Astrocyte (in vitro differentiated cells and primary cell): Measurements from ENCODE around the gene GLT1D1. TPM values are rescaled to one million over a fixed set of nuclear protein-coding genes. Genes with fewer than 3 reads are reported as not detected.

ENCODE experiments used
- DNase-seq: peaks from one replicate; pipeline ENCODE4 v3.0.0-alpha.2; 2010; ENCODE audit warnings: low read depth
- FAIRE-seq: peaks from 2 replicates; lab custom pipeline; 2011; peaks lifted over from hg19 to GRCh38; lab: Jason Lieb, UNC
- H2AFZ ChIP-seq: 2 replicates; pipeline ENCODE4 v1.6.0; 2012; ENCODE audit warnings: low read depth, low read length, inconsistent platforms
- H3K27ac ChIP-seq: 2 replicates; pipeline ENCODE4 v1.5.1; 2011; ENCODE audit warnings: low read depth, low read length, inconsistent platforms
- H3K27me3 ChIP-seq: 2 replicates; pipeline ENCODE4 v1.6.0; 2011; ENCODE audit warnings: low read length, inconsistent platforms; ENCODE audit not compliant: insufficient read depth
- H3K36me3 ChIP-seq: 2 replicates; pipeline ENCODE4 v1.5.1; 2011; ENCODE audit warnings: low read length, inconsistent platforms; ENCODE audit not compliant: insufficient read depth
- H3K4me1 ChIP-seq: 2 replicates; pipeline ENCODE4 v1.5.1; 2011; ENCODE audit warnings: low read length, inconsistent platforms; ENCODE audit not compliant: insufficient read depth
- H3K4me2 ChIP-seq: 2 replicates; pipeline ENCODE4 v1.6.0; 2012; ENCODE audit warnings: low read length, inconsistent platforms
- H3K4me3 ChIP-seq: 2 replicates; pipeline ENCODE4 v1.5.1; 2011; ENCODE audit warnings: low read depth, mild to moderate bottlenecking, low read length, inconsistent platforms; ENCODE audit not compliant: insufficient read depth
- H3K79me2 ChIP-seq: 2 replicates; pipeline ENCODE4 v1.6.0; 2012; ENCODE audit warnings: mild to moderate bottlenecking, low read length, inconsistent platforms; ENCODE audit not compliant: insufficient read depth
- H3K9ac ChIP-seq: 2 replicates; pipeline ENCODE4 v1.6.0; 2012; ENCODE audit warnings: mild to moderate bottlenecking, low read length, inconsistent platforms
- H3K9me3 ChIP-seq: 2 replicates; pipeline ENCODE4 v1.5.1; 2012; ENCODE audit warnings: low read depth, mild to moderate bottlenecking, low read length, inconsistent platforms; ENCODE audit not compliant: insufficient read depth
- H4K20me1 ChIP-seq: 2 replicates; pipeline ENCODE4 v1.6.0; 2012; ENCODE audit warnings: low read length, inconsistent platforms; ENCODE audit not compliant: insufficient read depth
- H3K27ac Mint-ChIP-seq: one replicate; pipeline ENCODE4 v1.8.0; 2021; ENCODE audit warnings: mild to moderate bottlenecking, mixed read lengths; ENCODE audit not compliant: unreplicated experiment
- H3K27me3 Mint-ChIP-seq: one replicate; pipeline ENCODE4 v1.8.0; 2021; ENCODE audit warnings: low read depth, mixed read lengths; ENCODE audit not compliant: unreplicated experiment
- H3K36me3 Mint-ChIP-seq: one replicate; pipeline ENCODE4 v1.8.0; 2021; ENCODE audit warnings: low read depth, mixed read lengths; ENCODE audit not compliant: unreplicated experiment
- H3K4me1 Mint-ChIP-seq: one replicate; pipeline ENCODE4 v1.8.0; 2021; ENCODE audit warnings: low read depth, mixed read lengths; ENCODE audit not compliant: unreplicated experiment
- H3K4me3 Mint-ChIP-seq: one replicate; pipeline ENCODE4 v1.8.0; 2021; ENCODE audit warnings: mild to moderate bottlenecking, moderate library complexity, mixed read lengths; ENCODE audit not compliant: unreplicated experiment
- H3K9me3 Mint-ChIP-seq: one replicate; pipeline ENCODE4 v1.8.0; 2021; ENCODE audit warnings: mild to moderate bottlenecking, mixed read lengths; ENCODE audit not compliant: unreplicated experiment
- EZH2 ChIP-seq: IDR thresholded peaks from 2 replicates; pipeline ENCODE4 v1.6.1; 2012; ENCODE audit warnings: mild to moderate bottlenecking, low read length, inconsistent platforms; ENCODE audit not compliant: insufficient read depth
- total RNA-seq: library from RNA; stranded (reverse); gene quantifications from 2 replicates; pipeline ENCODE4 v1.2.1, GENCODE V29; 2021
- TF ChIP-seq, protein P1 (sequence below): IDR thresholded peaks from 2 replicates; pipeline ENCODE4 v1.5.1; 2011; ENCODE audit warnings: low read depth, mild to moderate bottlenecking, inconsistent platforms, low read length, moderate library complexity; ENCODE audit not compliant: insufficient read depth

The GLT1D1 gene
- total RNA-seq, 1 donor from 2014 or later: 0.16 TPM

DNA sequence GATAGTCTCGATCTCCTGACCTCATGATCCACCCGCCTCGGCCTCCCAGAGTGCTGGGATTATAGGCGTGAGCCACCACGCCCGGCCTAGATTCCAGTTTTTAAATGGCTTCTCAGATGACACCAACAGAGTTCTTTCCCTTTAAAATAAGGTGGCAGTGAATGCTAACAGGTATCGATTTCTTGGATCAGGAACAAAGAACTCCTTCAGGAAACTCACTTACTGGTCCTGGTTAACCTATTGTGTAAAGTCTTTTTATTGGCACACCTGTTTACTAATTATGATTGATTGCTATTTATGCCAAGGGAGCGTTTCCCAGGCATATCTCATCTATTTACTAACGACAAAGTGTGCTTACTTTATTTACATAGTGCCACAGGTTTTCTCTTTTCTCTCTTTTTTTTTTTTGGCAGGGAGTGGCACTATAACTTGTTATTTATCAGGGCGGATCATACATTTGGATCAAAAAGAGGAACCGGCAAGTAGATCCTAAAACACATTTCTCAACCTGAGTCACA, 89.7 kb downstream of the GLT1D1 start:
- no peak overlapping the region for H3K27ac ChIP-seq
- no peak overlapping the region for H3K9ac ChIP-seq
- Mint-ChIP-seq H3K9me3 (no peaks in the 10 kb centered on the region), H3K36me3 (no peaks in the 10 kb centered on the region), H3K4me1 (no peaks in the 10 kb centered on the region), H3K27ac (no peak overlapping the region), H3K27me3 (no peaks in the 10 kb centered on the region), H3K4me3 (no peak overlapping the region)
- no peak overlapping the region for H3K4me2 ChIP-seq
- TF ChIP-seq, protein P1, sequence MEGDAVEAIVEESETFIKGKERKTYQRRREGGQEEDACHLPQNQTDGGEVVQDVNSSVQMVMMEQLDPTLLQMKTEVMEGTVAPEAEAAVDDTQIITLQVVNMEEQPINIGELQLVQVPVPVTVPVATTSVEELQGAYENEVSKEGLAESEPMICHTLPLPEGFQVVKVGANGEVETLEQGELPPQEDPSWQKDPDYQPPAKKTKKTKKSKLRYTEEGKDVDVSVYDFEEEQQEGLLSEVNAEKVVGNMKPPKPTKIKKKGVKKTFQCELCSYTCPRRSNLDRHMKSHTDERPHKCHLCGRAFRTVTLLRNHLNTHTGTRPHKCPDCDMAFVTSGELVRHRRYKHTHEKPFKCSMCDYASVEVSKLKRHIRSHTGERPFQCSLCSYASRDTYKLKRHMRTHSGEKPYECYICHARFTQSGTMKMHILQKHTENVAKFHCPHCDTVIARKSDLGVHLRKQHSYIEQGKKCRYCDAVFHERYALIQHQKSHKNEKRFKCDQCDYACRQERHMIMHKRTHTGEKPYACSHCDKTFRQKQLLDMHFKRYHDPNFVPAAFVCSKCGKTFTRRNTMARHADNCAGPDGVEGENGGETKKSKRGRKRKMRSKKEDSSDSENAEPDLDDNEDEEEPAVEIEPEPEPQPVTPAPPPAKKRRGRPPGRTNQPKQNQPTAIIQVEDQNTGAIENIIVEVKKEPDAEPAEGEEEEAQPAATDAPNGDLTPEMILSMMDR: no peak
- TF ChIP-seq EZH2: no peak
- H2AFZ ChIP-seq: no peak overlapping the region
- H3K4me3 ChIP-seq: no peak overlapping the region
- no peaks in the 10 kb centered on the region for H3K9me3 ChIP-seq
- DNase-seq: no peak
- H3K79me2 ChIP-seq: no peaks in the 10 kb centered on the region
- no peaks in the 10 kb centered on the region for H3K36me3 ChIP-seq
- H3K4me1 ChIP-seq: no peaks in the 10 kb centered on the region
- FAIRE-seq: no peak
- H4K20me1 ChIP-seq: no peaks in the 10 kb centered on the region
- no peaks in the 10 kb centered on the region for H3K27me3 ChIP-seq

DNA sequence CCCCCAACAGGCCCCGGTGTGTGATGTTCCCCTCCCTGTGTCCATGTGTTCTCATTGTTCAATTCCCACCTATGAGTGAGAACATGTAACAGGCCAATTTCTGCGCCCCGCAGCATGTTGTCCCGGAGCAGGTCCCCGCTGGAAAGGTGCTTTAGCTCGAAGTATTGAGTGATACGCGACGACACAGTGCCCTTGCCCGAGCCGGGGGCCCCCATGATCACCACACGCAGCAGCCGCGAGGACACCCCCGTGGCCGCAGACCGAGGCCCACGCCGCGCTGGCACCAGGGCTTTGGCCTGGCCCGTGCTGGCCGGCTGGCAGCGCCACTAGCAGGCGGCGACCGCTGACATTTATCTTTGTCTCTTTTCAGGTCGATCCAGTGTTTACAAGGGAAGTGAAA, 91.7 kb downstream of the GLT1D1 start:
- TF ChIP-seq EZH2: no peak
- TF ChIP-seq, protein P1: no peak
- Histone ChIP-seq H3K9ac (no peak overlapping the region), H2AFZ (no peak overlapping the region), H3K27me3 (no peaks in the 10 kb centered on the region), H3K36me3 (no peaks in the 10 kb centered on the region), H3K9me3 (no peaks in the 10 kb centered on the region), H3K79me2 (no peaks in the 10 kb centered on the region), H4K20me1 (no peaks in the 10 kb centered on the region), H3K4me2 (no peak overlapping the region), H3K4me3 (no peak overlapping the region), H3K27ac (no peak overlapping the region), H3K4me1 (no peaks in the 10 kb centered on the region)
- no peaks in the 10 kb centered on the region for H3K36me3 Mint-ChIP-seq
- H3K4me1 Mint-ChIP-seq: no peaks in the 10 kb centered on the region
- no peak overlapping the region for H3K4me3 Mint-ChIP-seq
- H3K9me3 Mint-ChIP-seq: peaks cover 2% of the 10 kb centered on the region
- no peak for FAIRE-seq
- H3K27ac Mint-ChIP-seq: no peak overlapping the region
- no peak for DNase-seq
- no peaks in the 10 kb centered on the region for H3K27me3 Mint-ChIP-seq

DNA sequence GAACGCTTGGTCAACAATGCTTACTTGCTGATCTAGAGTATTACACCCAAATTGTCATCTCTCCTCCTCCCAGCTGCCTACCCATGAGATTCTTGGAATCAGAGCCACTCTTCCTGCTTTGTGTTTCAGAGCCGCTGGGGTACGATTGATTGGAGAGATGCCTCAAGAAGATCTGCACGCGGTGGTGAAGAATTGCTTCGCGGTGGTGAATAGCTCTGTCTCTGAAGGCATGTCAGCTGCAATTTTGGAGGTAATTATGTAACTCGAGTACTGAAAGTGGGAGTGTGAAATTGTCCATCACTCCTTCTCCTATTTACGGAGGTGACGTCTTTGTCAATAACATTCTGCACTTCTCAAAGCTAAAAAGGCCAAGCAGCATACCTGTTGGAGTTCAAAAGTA, 93.9 kb downstream of the GLT1D1 start:
- Histone ChIP-seq H2AFZ (no peak overlapping the region), H3K9ac (no peak overlapping the region), H3K36me3 (no peaks in the 10 kb centered on the region), H3K27me3 (no peaks in the 10 kb centered on the region), H3K4me3 (no peak overlapping the region), H3K4me1 (no peaks in the 10 kb centered on the region), H4K20me1 (no peaks in the 10 kb centered on the region), H3K9me3 (no peaks in the 10 kb centered on the region), H3K27ac (no peak overlapping the region), H3K4me2 (no peak overlapping the region), H3K79me2 (no peaks in the 10 kb centered on the region)
- no peak overlapping the region for H3K4me3 Mint-ChIP-seq
- TF ChIP-seq, protein P1: no peak
- no peak for TF ChIP-seq EZH2
- no peaks in the 10 kb centered on the region for H3K27me3 Mint-ChIP-seq
- FAIRE-seq: no peak
- no peak overlapping the region for H3K27ac Mint-ChIP-seq
- H3K36me3 Mint-ChIP-seq: no peaks in the 10 kb centered on the region
- no peaks in the 10 kb centered on the region for H3K4me1 Mint-ChIP-seq
- DNase-seq: no peak
- H3K9me3 Mint-ChIP-seq: peaks cover 4% of the 10 kb centered on the region
